ENCODE results near the gene NTNG1.

The NTNG1 gene

DNA sequence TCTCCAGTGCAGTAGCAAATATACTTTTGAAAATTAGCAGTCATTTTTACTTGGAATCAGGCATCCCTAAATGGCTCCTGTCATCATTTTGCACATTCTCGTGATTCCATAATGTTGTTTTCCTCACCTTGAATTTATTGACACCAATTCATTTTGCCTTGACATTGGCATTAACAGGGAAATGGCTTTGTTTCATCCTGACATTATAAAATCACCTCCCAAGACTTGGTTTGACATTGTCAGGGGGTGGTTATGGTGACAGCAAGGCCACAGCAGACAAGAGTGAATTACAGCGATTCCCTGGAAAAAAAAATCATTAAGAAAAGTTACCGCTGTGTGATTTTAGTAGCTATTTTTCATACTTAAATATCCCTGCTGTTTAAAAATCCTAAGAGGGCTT is 327.0 kb downstream of the NTNG1 start:
- no peak for DNase-seq

DNA sequence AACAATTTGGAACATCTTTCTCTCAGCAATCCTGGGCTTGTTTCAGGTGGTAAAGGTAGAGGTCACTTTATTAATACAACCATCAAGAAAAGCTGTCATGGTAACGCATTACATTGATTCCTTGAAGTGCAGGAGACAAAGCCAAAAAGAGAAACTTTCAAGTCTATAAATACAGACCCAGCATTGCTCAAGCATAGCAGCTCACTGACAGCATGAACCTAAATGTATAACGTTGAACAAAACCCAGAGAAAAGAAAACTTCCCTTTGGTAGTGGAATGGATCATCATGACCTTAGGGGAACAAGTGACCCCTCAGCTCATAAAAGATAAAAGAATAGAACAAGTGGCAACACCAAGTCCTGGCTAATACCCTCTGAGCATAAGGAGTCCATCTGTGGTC is 332.2 kb downstream of the NTNG1 start:
- no peak for DNase-seq

DNA sequence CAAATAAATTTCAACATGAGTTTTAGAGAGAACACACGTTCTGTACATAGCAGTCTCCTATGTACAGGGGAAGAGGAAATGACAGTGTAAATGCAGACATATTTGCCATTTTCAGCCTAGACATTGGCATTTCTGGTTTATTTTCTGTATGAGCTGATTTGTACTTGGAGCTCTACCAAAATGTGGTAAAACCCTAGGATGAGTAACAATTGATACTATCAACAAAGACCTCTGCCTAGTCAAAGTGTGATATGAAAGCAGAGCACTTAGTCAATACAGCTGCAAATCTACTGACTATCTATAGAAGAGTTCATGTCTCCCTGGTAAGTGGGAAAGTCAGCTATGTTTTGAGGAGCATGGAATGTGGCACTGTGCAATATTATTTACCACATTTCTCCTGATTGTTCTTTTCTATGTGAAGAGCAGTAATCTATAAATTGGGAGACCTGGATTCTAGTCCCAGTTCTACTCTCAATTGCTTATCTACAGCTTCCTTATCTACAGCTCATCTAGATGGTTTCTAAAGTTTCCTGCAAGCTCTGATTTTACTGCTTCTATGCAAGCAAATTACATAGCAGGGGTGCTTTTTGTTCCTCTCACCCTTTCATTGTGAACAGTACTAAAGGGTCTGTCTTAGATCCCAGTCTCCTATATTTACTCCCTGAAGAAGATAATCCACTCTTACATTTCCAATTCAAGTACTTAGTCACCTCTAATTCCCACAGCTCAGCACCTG is 334.2 kb downstream of the NTNG1 start:
- DNase-seq = no peak

DNA sequence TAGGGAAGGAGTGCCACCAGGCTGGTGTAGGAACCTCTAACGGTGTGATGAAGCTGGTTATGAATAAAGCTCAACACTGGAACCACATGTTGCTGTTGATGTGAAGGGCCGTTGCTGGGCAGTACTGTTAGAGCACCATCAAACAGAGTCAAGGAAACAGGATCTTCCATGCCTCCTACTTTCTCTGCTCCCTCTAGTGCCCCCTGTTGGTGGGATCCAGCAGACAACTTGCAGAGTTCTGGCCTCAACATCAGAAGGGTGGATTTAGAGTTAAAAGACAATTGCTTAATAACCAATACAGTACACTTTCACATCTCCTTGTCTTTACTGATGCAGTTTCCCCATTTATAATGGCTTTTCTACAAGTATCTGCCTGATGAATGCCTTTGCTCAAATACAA is 336.4 kb downstream of the NTNG1 start:
- no peak for DNase-seq

DNA sequence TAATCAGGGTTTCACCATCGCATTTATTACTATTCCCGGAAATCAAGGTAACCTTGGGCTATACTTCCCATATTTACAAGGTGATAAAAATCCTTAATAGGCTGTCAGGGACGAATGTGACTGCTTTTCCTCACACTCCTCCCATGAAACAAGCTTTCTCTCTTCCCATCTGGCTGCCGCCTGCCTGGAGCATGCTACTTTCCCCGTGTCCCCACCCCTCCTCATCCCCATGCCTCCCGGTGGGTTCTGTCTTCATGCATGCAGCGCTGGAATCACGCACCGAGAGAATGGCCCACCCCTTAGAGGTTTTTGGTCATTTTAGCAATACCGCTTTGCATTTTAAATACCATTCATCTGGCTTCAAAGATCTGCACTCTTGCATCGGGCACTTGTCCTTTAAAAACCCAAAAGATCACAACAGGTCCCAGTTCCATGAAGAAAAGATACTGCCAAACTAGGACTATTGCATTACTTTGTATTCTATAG is 339.1 kb downstream of the NTNG1 start:
- no peak for DNase-seq

DNA sequence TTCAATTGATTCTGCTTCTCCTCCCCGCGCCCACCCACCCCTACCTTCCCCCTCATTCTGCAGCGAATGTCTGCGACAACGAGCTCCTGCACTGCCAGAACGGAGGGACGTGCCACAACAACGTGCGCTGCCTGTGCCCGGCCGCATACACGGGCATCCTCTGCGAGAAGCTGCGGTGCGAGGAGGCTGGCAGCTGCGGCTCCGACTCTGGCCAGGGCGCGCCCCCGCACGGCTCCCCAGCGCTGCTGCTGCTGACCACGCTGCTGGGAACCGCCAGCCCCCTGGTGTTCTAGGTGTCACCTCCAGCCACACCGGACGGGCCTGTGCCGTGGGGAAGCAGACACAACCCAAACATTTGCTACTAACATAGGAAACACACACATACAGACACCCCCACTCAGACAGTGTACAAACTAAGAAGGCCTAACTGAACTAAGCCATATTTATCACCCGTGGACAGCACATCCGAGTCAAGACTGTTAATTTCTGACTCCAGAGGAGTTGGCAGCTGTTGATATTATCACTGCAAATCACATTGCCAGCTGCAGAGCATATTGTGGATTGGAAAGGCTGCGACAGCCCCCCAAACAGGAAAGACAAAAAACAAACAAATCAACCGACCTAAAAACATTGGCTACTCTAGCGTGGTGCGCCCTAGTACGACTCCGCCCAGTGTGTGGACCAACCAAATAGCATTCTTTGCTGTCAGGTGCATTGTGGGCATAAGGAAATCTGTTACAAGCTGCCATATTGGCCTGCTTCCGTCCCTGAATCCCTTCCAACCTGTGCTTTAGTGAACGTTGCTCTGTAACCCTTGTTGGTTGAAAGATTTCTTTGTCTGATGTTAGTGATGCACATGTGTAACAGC is 339.9 kb downstream of the NTNG1 start:
- no peak for DNase-seq

DNA sequence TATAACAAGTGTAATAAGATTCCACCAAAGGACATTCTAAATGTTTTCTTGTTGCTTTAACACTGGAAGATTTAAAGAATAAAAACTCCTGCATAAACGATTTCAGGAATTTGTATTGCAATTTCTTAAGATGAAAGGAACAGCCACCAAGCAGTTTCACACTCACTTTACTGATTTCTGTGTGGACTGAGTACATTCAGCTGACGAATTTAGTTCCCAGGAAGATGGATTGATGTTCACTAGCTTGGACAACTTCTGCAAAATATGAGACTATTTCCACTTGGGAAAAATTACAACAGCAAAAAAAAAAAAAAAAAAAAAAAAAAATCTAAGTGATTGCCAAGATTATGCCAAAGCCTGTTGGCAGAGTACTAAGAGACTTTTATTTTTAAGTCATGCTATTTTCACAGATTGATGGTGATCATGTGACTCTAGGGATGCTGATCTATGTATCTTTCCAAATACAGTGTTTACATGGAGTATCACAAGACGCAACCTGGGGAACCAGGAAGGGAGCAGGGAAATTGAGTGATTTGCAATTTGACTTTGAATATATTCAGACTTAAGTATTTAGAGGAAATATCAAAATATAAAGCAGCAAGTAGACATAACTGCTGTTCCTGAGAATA is 341.0 kb downstream of the NTNG1 start:
- DNase-seq = no peak

DNA sequence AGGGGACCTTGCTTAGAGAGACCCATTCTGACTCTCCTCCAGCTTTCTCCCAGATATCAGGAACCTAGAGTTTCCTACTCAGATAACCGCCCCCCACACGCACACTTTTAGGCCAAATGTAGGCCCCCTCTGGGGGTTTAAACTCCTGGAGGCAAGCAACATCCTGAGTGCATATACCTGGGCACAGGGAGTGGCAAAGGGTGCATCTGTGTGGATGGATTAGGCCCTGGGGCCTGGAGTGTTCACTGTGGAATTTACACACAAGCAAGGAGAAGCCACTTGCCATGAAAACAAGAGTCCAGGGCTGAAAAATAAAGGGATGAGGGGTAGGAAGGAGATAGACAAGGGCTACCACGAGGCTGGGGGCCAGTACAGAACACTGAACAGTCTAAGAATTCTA is 343.1 kb downstream of the NTNG1 start:
- DNase-seq = no peak

DNA sequence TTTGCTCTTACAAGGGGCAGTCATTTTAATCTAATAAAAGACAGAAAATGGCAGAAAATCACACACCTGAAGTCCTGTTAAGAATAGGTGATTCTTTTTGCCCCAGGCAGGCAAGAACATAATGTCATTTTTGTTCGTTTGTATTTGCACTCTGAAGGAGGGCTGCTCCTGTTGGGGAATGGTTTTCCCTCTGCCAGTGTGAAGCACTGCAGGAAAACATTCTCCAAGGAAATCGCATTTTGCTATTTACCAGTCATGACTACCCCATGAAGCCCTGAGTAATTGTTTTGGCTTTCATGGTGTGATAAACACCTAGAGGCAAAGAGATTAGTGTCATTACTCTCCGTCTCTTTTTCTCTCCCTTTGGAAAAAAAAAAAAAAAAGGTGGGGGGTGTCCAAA is 345.5 kb downstream of the NTNG1 start:
- DNase-seq = no peak

DNA sequence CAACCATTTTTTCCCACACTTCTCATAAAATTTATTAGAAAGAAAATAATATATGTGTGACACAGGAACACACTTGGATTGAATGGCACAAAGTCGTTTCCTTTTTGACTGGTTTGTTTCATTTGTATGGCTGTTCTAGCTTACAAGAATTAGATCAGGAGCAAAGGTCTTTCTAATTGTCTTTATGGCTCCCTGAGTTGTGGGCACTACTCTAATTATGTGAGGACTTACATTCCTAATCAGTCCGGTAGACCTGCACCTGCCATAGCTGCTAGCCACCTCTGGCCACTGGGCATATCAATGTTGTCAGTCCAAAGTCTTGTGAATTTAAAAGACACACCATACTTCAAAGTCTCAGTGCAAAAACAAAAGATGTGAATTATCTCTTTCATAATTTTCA is 346.7 kb downstream of the NTNG1 start:
- DNase-seq = no peak

DNA sequence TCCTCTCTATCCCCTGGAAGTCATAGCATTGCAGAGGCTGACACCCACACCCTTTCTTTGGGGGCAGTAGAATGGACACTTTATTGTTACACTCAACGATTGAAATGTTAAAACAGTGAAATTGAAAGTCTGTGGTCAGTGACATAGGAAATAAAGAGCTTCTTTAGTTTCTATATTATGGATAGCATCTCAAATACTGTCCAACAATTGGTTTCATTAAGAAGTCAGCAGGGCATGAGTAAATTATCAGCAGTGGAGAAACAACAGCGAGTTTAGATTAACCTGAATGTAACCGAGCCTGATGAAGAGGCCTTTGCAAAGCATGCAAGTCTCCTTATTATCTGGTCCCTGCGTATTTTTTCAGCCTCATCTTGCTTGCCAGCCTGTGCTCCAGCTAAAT is 350.7 kb downstream of the NTNG1 start:
- no peak for DNase-seq

DNA sequence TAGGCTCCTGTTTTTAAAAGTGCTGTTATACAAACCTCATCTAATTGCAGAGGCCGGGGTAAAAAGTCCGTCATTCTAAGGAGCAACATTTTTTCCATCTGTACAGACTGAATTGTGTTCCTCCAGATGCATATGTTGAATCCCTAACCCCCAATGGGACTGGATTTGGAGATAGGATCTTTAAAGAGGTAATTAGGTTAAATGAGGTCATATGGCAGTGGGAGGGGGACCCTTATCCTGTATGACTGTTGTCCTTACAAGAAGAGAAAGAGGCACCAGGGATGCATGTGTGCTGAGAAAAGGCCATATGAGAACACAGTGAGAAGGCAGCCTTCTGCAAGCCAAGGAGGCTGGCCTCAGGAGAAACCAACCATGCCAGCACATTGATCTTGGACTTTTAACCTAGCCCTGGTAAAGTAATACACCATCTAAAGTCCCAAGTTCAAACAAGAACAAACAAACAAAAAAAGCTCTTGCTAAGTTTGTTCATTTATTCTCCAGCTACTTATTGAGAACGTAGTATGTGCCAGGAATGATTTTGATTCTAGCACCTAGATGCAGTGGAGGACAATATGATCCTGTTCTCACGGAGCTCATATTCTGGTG is 352.4 kb downstream of the NTNG1 start:
- no peak for DNase-seq

DNA sequence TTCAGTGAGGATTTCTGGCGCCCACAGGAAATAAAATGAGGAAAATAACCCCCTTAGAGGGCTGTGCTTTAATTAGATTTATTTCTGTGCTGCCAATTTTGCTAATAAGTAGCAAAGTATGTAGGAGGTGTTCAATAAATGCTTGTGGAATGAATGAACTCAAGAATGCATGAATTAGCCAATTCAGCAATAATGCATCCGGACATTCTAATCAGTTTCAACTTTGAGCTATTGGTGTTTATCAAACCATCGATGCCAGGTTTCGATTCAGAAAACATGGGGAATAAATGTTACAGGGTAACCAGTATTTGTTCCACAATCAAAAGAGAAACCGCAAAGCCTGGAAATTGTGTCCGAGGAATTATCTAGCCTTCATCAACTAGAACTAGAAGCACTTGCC is 353.2 kb downstream of the NTNG1 start:
- DNase-seq = no peak

DNA sequence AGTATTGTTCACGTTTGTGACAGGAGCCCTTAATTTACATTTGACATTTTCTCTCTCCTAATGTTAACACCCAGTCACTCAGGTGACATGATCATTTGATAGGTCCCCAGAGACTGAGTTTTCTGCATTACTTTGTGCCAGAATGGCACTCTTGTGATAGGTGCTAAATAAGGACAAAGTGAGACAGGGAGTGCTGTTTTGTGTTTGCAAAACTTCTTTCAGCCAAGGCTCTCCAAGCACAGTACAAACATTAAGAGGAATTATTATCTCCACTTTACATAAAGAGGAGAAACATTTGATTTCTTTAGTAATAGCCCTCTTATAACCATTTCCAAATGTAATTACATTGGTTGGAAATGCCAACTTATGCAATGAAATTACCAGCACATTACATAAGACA is 355.2 kb downstream of the NTNG1 start:
- no peak for DNase-seq

DNA sequence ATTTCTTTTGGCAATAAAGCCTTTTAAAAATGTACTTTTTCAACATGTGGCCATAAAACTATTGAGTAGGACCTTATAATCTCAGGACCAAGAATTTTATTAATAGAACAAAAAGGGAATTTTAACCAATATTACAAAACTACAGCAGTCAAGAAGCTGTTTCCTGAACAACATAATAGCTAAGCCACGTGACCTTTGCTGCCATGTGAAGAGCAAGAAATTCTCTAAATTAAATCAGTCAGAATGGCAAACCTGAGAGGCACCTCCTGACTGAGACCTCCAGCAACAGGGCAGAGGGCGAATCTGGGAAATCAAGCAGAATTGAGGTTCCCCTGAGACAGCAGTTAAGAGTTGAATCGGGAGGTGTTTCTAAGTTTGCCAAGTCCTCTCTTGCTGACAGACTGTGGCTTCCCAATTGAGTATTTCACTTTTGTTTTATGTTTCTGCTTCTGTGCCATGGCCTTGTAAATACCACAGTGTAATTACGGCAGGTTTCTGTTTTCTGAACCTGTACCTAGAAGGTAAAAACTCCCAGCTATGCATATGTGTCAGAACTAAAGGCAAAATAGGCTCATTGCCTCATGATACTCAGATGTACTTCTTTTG is 358.4 kb downstream of the NTNG1 start:
- DNase-seq = no peak

DNA sequence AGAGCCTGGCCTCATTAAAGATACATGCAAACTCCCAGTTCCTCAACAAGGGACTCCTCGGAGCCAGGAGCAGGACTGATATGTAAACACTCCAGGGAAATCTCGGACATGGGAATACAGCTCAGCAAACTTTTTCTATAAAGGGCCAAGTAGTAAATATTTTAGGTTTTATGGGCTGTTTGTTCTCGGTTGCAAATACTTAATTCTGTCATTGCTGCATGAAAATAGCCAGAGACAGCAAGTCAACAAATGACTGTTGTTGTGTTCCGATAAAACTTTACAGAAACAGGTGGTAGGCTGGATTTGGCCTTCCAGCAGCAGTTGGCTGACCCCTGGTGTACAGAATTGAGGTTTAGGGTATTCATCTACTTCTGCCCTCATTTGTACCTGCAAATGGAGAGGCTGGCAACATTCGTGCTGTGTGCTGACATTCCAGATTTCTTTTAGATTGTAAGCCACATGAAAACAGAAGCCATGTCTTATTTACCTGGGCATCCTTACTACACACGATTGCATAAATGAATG is 360.3 kb downstream of the NTNG1 start:
- no peak for DNase-seq

DNA sequence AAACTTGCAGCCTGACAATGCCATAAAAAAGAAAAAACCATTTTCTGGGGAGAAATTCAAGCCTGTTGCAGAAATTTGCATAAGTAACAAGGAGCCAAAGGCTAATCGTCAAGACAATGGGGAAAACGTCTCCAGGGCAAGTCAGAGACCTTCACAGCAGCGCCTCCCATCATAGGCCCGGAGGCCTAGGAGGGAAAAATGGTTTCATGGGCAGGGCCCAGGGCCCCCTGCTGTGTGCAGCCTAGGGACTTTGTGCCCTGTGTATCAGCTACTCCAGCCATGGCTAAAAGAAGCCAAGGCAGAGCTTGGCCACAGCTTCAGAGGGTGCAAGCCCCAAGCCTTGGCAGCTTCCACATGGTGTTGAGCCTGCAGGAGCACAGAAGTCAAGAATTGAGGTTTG is 369.5 kb downstream of the NTNG1 start:
- DNase-seq = no peak

DNA sequence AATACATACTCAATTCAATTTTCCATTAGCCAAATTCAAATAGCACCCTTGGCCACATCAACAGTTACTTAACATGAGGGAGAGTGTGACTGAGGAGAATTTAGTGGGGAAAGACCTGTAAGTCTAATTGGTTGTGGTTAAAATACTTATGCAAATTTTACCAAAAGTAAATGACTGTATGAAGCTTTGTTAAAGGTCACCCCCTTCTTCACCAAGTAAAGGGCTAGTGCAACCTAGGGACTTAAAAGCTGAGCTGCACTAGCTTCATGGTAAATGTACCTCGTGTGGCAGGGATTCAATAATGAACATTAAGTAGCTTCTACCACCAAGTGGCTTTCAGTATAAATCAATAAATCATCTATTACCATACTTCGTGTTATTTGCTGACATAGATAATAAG is 372.0 kb downstream of the NTNG1 start:
- no peak for DNase-seq

DNA sequence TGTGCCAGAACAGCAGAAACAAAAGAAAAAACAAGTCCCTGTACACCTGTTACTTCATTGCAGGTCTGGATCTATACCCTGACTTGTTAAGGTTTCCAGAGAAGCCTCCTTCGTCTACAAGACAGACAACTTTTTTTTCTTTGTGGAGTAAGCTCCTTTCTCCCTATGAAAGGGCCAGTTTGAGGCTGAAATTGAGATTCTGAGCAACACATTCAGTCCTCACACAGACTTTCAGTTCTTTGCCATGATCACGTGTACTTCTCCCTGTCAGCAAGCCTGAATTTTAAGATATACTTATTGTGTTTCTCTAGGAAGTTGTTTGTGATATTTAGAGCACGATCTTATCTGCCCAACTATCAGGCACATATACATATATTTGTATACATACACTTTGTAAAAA is 374.0 kb downstream of the NTNG1 start:
- no peak for DNase-seq

DNA sequence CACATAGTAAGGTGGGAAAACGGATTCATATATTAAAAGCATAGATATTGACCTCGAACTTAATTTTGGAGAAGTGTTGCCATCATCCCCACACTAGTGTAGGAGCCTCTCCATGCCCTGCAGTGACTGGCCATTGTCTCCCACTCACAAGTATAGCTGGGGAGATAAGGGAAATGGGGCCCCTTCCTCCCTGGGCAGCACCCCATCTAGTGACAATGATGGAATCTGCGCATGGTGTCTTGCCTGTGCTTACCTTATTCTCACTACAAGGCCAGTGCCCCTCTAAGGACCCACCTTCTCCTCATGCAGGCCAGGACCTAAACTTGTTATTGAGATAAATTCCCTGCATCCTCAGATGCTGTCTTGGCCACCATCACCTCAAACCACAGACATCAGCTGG is 374.9 kb downstream of the NTNG1 start:
- DNase-seq = no peak

DNA sequence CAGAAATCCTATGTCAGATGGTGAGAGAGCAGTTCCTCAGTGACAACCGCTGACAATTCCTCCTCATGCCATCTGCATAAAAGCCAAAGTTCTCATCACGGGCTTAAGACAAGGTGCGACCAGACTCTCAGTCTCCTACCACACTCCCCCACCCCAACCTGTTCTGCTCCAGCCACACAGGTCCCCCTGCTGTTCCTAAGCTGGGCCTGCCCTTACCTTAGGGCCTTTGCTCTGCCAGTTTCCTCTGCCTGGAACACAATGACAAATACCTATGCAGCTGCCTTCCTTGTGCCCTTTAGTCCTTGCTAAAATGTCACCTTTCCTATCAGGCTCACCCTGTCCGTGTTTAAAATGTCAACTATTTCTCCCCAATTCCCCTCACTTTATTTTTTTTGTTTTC is 382.2 kb downstream of the NTNG1 start:
- no peak for DNase-seq

DNA sequence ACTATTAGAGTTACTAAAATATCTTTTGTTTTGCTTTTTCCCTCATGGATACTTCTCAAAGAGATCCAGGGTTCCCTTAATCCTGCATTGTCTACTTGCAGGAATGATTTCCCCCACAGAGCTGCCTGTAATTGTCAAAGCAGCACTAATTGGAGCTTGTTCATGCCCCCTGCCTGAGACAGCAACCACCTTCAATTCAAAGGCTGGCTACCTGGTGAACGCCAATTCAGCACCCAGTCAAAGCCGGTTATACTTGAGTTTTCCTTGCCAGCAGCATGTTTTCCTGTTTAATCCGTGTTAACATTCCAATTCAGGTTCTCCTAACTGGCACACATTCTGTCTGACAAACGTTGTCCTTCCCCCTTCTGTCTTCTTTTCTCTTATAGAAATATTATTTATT is 382.9 kb downstream of the NTNG1 start:
- no peak for DNase-seq

DNA sequence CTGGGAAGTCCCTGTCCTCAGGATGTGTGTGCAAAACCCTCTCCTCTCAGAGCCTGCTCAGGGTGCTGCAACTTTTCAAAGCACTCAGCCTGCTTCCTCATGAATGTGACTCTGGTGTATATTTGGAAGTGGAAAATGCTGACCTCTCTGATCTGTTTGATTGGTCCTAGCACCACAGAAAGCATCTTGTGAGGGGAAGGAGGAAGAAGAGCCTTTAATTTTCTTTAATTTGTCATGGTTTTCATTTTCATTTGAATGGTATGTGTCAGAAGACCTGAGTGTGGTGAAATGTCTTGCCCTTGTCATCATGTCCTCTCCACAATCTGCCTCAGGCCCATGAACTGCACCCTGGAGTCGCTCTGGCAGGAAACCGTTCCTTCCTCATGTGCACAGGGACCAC is 383.5 kb downstream of the NTNG1 start:
- DNase-seq = no peak
